NB4 (cell line): ENCODE measurements around the gene CTRB2.
A peak's percentile ranks its signal among the peaks of the same experiment; 100 is the strongest.

ENCODE experiments used
- DNase-seq: peaks from one replicate; pipeline ENCODE4 v3.0.0; 2010; ENCODE audit warnings: low read depth
- H3K4me3 ChIP-seq: one replicate; pipeline ENCODE4 v1.5.1; 2011; ENCODE audit warnings: mild to moderate bottlenecking, low read depth, low read length, moderate library complexity
- CTCF ChIP-seq: IDR thresholded peaks from one replicate; pipeline ENCODE4 v1.5.1; 2012; ENCODE audit warnings: low read depth, low read length
- MAX ChIP-seq: IDR thresholded peaks from 2 replicates; pipeline ENCODE4 v1.6.1; 2011; ENCODE audit warnings: low read depth, low read length
- MYC ChIP-seq: IDR thresholded peaks from 2 replicates; pipeline ENCODE4 v1.6.1; 2011; ENCODE audit warnings: low read depth, low read length
- POLR2A ChIP-seq: IDR thresholded peaks from 2 replicates; pipeline ENCODE4 v1.6.1; 2011; ENCODE audit warnings: mild to moderate bottlenecking; ENCODE audit not compliant: insufficient read length; ENCODE audit errors: extremely low read depth

CTRB2 gene

GRCh38 chr16:75202069-75202590 is 4.8 kb downstream of the CTRB2 start:
- H3K4me3 ChIP-seq = no peak overlapping the region
- DNase-seq = no peak
- TF ChIP-seq MYC = no peak
- TF ChIP-seq CTCF = no peak
- TF ChIP-seq POLR2A = no peak
- no peak for TF ChIP-seq MAX

DNA sequence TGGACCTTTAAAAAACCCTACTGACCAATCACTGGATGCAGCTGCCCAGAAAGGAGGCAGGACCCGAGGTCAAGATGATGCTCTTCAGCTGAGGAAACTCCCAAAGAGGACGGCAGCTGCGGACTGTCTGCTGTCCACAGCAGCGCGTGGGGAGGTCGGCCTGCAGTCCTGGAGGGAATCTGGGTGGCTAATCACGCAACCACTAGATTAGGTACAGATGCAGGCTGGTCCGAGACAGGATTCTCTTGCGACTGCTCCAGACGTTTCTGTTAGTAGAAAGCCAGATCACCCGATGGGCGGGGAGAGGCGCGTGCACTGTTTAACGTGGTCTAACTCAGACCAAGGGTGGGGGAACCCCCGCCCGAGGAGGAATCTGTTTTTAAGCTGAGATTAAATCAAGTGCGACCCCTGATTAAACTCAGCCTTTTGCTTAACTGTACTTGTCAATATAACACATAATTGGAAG is 8.8 kb downstream of the CTRB2 start:
- H3K4me3 ChIP-seq = no peak overlapping the region
- no peak for TF ChIP-seq MAX
- DNase-seq = no peak

GRCh38 chr16:75197522-75198134 is 9.3 kb downstream of the CTRB2 start:
- peak; percentile 39 for DNase-seq
- TF ChIP-seq POLR2A (no peak), MYC (no peak), CTCF (no peak), MAX (no peak)
- no peak overlapping the region for H3K4me3 ChIP-seq

DNA sequence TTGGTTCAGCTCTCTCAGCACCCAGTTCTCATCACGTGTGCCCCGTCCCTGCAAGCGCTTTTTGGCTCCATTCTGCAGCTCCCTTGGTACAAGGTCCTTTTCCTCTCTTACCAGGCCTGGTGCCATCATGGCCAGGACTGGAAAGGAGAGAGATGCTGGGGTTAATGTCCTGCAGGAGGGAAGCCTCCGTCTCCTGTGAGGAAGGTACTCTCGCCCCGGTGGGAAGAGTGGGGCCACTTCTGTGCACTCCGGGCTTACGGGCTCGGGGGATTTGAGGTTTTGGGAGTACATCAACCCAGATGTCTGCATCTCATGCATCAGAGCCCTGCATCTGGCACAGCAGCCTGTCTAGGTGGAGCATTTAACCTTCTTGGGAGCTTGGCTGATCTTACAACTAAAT is 10.1 kb downstream of the CTRB2 start:
- DNase-seq = no peak
- H3K4me3 ChIP-seq = no peak overlapping the region
- TF ChIP-seq CTCF (no peak), MYC (no peak), POLR2A (no peak), MAX (no peak)

DNA sequence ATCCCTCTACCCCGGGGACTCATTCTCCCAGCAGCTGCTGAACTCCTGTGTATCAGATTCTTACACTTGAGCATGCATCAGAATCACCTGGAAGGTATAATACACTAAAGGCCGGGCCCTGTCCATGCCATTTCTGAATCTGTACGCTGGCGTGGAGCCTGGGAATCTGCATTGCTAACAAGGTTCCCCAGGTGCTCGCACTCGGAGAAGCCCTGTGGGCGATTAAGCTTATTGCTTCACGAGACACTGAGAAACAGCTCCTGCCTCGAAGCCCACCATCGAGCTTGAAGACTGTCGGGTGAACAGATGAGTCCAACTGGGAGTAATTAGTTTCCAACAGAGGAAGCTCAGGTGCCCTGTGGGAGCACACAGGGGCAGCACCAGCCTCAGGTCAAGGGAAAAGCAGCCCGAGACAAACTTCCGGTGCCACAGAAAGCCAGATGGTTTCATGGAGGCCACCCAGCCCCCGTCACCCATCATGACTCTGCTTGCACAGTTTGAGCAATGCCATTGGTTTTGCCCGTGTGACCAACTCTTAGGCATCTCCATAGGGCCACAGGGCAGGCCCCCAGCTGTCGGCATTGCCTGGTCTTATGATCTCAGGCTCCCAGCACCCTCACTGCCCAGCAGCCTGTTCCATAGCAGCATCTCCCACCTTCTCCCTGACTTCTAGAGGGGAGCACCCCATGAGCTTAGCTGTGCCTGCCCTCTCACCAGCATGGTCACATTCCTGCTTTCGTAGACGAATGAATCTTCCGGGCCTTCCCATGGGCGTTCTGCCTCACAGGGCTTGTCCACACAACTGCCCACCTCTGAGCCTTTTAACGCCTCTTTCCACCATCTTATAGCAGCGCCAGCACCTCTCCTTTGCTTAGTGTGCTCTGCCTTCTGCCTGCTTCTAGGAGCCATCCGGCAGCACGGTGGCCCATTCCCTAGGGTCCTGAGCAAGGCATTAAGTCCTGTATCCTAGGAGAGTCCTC is 10.9 kb downstream of the CTRB2 start:
- peak; percentile 27 for DNase-seq
- H3K4me3 ChIP-seq = no peak overlapping the region
- TF ChIP-seq MYC (no peak), MAX (no peak), POLR2A (no peak), CTCF (no peak)

DNA sequence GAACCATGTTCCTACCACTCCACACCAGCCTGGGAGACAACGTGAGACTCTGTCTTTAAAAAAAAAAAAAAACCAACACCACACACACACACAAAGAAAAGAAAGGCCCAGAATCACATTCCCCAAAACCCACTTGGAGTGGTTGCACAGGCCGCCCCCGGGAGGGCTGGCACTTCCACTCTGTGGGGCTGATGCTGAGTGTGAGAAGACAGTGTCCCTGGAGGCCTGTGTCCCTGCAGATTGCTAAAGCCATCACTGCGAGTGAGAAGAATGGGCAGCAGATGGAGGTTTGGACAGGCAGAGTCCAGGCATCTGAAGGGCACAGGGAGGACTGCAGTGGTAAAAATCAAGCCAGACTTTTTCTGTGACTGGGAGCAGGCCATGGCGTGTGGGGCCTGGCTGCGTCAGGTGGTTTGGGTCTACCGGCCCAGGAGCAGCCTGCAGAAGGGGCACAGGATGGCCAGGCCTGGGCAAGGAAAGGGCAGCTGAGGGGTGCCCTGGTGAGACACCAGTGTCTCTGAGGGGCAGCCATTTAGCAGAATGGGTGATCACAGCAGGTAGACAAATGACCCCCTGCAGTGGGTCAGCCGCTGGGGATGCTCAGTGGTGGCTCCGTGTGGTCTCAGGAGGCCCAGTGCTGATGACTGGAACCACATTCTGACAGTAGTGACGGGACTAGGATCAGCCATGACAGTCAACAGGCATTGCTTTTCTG is 13.1 kb downstream of the CTRB2 start:
- no peak for TF ChIP-seq MAX
- no peak for TF ChIP-seq MYC
- no peak for TF ChIP-seq POLR2A
- TF ChIP-seq CTCF = no peak
- no peak for DNase-seq
- H3K4me3 ChIP-seq = no peak overlapping the region
